GM18867 (cell line): ENCODE measurements around the gene PYROXD2.

Experiments used
- ATAC-seq: cut with Tn5 transposase; IDR thresholded peaks from one replicate; pipeline ENCODE4 v1.9.1; 2021; ENCODE audit warnings: mild to moderate bottlenecking, moderate library complexity; ENCODE audit not compliant: unreplicated experiment

The PYROXD2 gene

DNA sequence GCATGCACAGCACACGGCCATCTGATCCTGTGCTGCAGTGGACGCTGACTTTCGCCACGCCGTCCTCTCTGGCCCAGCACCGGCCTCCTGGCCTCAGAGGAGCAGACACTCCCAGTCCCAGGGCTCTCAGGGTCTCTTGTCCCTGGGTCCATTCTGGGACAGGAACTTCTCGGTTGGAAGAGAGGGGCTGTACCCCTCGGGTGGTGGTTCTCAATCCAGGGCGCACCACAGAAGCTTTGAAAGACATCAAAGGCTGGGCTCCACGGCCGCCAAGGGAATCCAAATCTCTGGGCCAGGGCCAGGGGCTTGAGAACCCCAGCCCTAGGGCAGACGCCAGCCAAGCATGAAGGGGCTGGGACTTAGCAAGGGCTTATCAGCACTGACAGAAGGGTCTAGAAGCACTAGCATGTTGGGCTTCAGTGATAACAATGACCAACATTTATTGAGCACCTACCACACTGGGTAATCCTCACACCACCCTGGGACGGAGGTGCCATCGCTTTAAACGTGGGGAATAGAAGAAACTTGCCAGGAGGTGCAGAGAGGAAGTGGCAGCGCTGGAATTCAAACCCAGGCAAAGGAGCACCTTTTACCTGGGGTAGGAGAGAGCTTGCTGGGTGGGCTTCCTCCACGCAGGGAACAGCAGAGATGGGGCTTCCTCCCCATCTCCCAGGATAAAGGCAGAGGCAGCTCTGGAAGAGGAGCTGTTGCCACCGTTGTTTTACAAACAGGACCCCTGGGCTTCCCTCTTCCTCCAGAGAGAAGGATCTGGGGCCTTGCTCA, 1.8 kb upstream of the PYROXD2 start:
- ATAC-seq, result no peak

DNA sequence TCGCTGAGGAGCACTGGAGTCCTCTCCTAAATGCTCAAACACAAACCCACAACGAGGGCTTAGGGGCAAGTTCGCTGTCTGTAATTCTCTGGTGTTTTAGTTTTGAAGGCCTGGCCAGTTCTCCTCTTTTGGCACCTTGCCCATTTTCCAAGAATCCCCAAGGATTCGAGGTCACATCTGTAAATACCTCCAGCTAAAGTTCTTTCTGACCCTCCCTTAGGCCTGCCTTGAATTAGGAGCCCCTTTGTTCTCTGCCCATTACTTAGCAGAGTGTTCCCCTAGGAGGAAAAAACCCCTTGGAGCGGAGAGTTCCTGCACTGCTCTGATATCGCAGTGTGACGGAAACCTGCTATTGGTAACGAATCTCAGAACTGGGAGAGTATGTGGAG, 743 bp upstream of the PYROXD2 start:
- no peak for ATAC-seq

DNA sequence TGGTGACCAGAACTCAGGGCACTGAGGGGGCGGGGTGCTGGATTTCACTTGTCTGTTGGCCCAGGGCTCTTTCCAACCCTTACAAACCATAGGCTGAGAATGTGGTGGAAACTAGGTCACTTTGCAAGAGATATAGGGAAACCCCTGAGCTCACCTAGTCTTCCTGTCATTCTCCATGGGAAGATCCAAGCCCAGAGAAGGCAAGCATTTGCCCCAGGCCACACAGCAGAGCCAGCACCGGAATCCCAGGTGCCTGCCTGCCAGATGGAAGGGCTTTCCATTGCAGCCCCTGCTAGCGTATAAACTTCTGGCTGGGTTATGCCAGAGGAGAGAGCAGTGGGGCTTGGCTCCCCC, 427 bp downstream of the PYROXD2 start:
- no peak for ATAC-seq

DNA sequence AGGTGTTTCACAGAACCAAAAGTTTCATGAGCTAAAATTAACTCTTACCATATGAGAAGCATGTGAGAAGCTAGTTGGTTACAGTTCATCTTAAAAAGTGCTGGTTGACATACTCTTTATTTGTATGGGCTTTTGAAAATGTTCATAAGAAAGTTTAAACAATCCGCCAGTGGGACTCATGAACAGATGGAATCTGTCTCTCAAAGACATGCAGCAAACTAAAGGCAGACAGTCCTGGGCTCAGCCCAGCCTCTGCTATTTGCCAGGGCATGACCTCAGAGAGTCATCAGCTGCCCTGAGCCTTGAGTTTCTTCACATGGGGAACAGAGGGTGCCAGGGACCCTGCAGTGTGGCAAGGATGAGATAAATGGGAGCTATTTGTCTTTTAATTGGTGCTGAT, 3.2 kb downstream of the PYROXD2 start:
- no peak for ATAC-seq

DNA sequence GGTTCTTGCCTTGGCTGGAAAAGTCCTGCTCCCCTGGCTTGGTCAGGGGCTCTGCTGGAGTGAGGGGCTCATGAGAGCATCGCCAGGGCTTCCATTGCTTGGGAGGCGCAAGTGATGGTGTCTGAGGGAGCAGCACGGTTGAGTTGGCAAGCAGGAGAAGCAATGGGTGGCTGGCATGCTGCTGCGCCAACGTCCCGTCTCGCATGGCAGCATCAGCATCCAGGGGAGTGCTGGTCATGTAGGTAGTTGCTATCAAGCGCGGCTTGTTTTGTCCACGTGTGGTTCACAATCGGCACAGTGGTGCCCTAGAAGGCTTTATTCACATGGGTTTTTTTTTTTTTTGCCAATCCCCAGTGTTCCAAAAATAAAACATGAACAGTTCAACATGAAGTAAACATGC, 3.8 kb downstream of the PYROXD2 start:
- ATAC-seq, result no peak

DNA sequence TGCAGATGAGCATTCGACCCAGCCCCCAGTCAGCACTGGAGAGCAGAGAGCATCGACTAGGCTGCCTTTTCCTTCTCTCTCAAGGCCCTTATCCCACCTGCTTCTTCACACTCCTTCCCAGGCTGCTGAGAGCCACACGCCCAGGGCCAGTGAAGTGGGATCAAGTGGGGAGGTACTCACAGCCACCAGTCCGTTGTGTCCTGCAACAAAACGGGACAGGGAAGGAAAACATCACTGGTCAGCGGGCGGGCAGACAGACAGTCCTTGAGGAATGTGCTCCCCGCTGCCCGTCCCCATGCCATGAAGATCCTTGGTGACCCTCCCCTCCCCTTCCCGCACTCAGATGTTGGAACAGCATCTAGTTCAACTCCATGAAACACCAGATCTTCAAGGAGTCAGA, 4.2 kb downstream of the PYROXD2 start:
- no peak for ATAC-seq

DNA sequence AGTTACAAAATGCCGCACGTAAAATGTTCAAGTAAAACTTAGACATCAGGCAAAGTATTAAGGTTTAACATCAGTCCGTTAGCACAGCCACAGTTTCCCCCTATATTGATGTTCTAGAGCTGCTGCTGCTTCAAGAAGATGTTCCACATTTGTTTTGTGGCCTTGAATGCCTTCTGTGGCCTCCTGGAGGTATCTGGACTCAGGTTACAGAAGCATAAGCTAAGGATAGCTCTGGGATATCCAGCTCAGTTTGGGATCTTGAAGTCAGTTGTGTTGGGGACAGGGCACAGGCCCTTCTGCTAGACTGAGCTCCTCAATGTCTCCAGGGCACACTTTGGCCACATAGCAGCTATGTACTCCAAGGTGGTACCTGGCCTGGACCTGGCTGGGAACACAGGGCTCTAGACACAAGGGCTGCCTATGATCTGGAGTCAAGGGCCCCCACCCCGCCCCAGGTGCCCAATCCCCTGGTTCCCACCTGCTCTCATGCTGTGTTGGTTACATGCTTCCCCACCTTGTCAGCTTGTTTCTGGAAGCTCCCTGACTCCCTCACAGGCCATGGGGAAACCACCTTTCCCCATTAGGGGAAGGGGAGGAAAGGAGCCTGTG, 4.7 kb downstream of the PYROXD2 start:
- no peak for ATAC-seq

DNA sequence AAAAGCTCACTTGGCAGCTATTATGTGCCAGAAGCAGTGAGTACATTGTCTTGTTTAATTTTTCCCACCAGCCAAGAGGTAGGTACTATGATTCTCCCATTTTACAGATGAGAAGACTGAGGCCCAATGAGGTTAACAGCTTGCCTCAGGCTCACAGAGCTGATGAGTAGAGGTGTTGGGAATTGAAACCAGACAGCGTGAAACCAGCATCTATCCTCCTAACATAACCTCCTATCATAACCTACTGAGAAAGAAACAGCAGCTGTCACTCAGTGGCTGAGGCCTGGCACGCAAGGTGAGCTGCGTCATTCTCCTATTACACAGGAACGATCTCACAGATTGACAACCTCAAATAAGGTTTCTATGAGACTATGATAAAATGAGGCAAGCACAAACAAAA, 6.2 kb downstream of the PYROXD2 start:
- ATAC-seq, result peak; percentile 73

DNA sequence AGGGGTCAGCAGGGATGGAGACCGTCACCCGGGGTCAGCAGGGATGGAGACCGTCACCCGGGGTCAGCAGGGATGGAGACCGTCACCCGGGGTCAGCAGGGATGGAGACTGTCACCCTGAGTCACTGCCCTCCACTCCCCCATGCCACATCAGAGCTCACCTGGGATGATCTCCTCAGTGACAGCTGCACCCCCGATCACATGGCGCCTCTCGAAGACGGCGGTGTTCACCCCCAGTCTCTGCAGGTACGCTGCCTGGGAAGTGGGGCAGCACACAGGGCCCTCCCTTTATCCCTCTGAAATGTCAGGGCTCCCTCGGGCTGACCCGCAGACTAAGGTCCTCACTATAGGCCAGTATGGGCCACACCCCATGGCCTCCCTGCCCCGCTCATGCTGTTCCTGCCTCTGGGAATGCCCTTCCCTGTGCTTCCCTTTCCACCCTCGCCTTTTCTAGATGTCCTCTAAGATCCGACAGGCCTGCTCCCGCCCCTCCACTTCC, 7.2 kb downstream of the PYROXD2 start:
- no peak for ATAC-seq

DNA sequence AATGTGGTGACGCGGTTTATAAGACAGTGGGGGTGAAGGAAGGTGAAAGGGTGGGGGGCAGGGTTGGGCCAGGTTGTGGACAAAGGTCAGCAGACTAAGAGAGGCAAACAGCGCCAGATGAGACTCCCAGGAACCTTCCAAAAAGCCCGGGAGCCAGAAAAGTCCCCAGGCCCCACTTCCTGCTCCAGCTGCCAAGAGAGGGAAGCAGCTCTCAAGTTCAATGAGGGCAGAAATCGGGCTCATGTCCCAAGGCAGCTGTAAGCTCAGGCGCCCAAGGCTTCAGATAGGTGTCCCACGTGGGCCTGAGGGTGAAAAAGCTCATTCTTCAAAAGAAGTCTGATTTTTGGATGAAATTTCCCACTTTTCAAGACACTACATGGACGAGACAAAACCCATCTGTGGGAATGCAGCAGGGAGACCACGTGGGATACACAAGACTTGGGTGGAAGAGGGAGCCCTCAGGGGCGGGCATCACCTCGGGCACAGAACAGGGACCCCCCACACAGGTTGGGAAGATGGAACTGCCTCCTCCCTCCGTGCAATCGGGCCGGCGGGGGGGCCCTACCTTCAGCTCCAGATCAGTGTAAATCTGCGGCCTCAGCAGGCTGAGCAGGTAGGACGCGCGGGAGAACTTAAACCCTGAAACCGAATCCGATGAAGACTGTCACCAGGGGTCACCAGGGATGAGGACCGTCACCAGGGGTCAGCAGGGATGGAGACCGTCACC, 7.8 kb downstream of the PYROXD2 start:
- no peak for ATAC-seq

DNA sequence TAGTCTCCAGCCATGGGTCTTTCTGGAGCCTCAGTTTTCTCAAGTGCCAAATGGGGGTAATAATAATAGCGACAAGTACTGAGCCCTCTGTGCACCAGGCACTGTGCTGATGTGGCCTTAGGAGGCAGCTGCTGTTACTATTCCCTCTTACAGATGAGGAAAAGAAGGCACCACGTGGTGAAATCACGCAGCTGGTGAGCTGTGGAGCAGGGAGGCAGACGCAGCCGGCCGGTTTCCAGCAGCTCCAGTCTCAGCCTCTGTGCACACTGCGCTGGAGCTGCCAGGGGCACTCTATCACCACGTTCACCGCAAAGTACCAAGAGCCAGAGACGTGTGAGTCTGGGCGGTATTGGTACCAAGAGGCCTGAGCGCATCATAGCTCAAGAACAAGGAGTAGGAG, 9.6 kb downstream of the PYROXD2 start:
- no peak for ATAC-seq

DNA sequence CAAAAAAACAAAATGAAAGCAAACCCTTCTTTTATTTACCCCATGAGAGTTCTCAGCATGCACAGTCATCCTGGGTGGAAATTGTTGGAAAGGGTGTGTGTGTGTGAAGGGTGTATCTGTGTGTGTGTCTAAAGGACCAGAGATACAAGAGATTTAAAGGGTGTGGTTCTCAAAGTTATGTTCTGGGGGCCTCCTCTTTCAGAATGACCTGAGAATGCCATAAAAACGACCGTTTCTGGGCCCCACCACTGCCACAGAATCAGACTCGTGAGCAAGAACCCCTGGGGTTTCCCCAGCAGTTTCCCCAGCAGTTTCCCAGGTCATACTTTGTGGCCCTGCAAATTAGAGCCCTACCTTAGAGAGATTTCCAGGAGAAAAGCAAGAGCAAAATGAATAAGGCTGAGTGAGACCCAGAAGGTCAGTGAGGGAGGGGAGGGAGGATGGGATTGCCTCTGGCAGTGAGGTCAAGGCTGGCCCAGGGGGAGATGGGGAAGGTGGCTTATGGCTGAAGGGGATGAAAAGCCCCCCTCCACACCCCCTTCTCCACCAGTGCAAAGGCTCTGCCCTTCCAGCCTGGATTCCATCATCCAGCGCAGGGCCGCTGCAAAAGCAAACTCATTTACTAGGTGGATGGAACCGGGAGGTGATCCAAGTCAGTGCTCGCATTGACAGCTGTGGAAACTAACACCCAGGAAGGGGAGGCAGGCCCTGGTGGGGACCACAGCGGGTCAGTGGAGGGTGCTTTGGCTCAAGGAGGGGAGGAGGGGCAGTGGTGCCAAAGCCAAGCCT, 10.2 kb downstream of the PYROXD2 start:
- ATAC-seq, result peak; percentile 36

DNA sequence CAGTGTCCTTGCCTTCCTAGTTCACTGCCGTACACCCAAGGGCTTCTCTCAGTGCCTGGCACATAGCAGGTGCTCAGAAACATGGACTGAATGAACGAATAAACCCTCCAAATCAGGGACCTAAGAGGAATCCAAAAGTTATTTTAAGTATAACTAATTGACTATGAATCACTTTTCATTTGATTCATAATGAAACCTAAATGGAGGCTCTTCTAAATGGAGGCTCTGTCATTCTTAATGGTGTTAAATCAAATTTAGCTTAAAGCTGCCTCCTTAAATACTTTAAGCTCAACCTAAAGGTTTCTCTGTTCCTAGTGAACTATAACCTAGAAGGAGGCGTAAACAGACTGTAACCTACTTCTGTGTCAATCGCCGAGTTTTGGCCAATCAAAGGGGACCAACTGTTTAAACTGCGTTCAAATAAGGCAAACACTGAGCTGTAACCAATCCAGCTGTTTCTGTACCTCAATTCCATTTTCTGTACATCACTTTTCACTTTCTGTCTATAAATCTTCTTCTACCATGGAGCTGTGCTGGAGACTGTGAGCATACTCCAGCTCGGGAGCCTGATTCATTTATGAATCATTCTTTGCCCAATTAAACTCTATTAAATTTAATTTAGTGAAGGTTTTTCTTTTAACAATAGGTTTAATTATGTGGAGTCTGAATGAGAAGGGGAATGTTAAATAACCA, 11.0 kb downstream of the PYROXD2 start:
- no peak for ATAC-seq

DNA sequence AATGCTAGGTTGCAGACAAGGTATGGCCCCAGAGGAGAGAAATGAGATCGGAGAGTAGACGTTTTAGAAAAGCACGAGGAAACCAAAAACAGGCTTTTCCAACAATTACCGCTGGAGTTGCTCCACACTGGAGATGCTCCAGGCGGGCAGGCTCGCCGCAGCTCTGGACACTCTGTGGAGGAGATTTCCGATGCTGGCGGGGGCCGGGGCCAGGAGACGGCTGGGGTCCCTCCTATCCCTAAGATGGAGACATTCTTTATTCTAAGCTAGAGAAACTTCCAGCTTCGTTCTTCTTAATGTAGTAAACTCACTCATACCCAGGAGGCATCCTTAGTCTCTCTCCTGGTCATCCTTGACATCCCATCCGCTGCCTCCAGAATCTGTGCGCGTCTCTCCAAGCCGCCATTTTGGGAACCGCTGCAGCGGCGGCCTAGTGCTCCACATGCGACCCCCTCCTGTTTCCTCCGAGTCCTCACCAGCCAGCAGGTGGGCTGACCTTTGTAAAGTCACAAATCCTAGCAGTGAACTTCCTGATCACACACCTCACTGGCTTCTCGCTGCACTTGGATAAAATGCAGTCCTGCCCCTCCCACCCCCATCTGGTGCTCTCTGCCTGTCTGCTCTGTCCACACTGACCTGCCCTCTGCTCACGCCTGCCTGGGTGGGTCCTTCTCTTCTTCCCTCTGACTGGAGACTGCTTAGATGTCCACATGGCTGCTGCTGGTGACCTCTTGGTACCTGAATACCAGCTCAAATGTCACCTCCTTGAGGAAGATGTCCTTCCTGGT, 11.9 kb downstream of the PYROXD2 start:
- ATAC-seq, result no peak

DNA sequence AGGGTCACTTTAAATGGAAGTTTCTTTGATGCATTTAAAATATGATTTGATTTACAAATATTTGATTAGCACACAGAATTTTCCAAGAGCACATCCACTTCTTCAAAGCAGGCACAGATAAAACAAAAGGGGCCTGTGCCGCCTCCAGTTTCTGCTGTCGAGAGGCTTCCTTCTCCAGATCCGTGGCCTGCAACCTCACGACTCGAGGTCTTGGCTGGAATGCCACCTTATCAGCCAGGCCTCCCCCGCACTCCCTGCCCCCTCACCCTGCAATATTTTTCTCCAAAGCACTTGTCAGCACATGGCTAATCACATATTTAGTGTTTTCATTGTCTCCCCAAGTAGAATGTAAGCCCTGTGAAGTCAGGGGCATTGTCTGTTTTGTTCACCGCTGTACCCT, 12.5 kb downstream of the PYROXD2 start:
- no peak for ATAC-seq

DNA sequence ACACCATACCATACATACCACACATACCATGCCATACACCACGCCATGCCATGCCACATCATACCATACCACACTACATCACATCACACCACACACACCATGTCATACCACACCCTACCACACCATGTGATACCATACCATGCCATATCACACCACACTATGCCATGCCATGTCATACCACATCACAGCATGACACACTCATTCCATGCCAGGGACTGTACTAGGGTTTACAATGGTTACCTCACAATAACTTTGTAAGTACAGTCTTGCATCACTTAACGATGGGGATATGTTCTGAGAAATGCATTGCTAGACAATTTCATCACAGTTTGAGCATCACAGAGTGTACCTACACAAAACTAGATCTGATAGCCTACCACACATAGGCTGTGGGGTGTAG, 14.5 kb downstream of the PYROXD2 start:
- no peak for ATAC-seq

DNA sequence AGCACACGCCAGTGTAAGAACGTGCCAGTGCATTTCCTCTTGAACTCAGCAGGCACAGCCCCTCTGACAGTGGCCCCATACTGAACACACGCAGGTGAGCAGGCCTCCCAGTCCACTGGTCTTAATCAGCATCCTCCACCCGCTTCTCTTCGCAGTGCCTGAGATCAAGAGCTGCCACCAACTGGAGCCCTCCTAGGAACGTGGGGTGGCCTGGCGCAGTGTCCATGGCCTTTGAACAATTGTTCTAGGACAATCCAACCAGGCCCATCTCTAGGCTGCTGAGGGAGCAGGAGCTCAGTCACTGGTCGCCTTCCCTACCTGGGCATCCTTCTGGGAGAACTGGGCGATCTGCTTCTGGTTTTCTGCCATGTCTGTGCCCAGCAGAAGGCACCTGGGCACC, 15.2 kb downstream of the PYROXD2 start:
- no peak for ATAC-seq

DNA sequence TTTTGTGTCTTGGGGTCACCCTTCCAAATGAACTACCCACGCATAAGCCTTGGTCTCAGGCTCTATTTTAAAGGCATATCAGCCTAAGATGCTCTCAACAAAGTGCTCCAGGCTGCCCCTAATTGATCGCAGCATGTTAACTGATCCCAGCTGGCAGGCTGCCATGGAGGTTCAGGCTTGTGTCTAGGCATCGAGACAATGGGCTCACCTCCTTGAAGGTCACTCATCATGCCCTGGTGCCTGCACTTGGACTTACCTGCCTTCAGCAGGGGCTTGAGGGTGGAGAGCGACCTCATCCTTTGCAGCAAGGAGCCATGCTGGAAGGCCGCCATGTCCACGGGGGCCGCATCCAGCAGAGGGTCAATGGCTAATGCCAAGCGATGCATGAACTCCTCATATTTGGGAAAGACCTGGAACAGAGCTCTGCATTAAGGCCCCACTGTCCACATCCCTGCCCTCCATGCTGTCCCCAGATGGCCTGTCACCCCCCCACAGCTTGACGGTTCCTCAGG, 17.8 kb downstream of the PYROXD2 start:
- no peak for ATAC-seq
